Measurements from ENCODE around the gene NEDD9. TPM values are rescaled to one million over a fixed set of nuclear protein-coding genes. Genes with fewer than 3 reads are reported as not detected.

The NEDD9 gene
- total RNA-seq, 1 donor from 2014 or later: 10.3 TPM

GRCh38 chr6:11235062-11235461 lies 2.6 kb upstream of the NEDD9 start:
- Mint-ChIP-seq H3K4me1 (ENCODE audit: unreplicated experiment) (peaks cover 31% of the 10 kb centered on the region), H3K9me3 (ENCODE audit: unreplicated experiment) (no peaks in the 10 kb centered on the region)

GRCh38 chr6:11233673-11234573 lies 1.5 kb upstream of the NEDD9 start:
- Mint-ChIP-seq H3K4me3 (ENCODE audit: unreplicated experiment) (peak overlapping the region; percentile 80), H3K9me3 (ENCODE audit: unreplicated experiment) (no peaks in the 10 kb centered on the region), H3K27me3 (ENCODE audit: unreplicated experiment) (no peaks in the 10 kb centered on the region), H3K36me3 (ENCODE audit: unreplicated experiment) (no peaks in the 10 kb centered on the region), H3K27ac (ENCODE audit: unreplicated experiment) (peak overlapping the region; percentile 98), H3K4me1 (ENCODE audit: unreplicated experiment) (peaks cover 42% of the 10 kb centered on the region)
- DNase-seq (ENCODE audit: extremely low spot score, unreplicated experiment): no peak
- TF ChIP-seq CTCF (IDR thresholded peaks at IDR 0.05): no peak

More at GRCh38 chr6:11235062-11235461, 2.6 kb upstream of the NEDD9 start:
- Mint-ChIP-seq H3K27ac (ENCODE audit: unreplicated experiment) (no peak overlapping the region), H3K4me3 (ENCODE audit: unreplicated experiment) (no peak overlapping the region), H3K27me3 (ENCODE audit: unreplicated experiment) (no peaks in the 10 kb centered on the region), H3K36me3 (ENCODE audit: unreplicated experiment) (no peaks in the 10 kb centered on the region)
- no peak for TF ChIP-seq CTCF (IDR thresholded peaks at IDR 0.05)
- DNase-seq (ENCODE audit: extremely low spot score, unreplicated experiment): no peak

GRCh38 chr6:11232770-11233626 lies 530 bp upstream of the NEDD9 start:
- TF ChIP-seq CTCF (IDR thresholded peaks at IDR 0.05): no peak
- peaks cover 45% of the 10 kb centered on the region for H3K4me1 Mint-ChIP-seq (ENCODE audit: unreplicated experiment)
- H3K9me3 Mint-ChIP-seq (ENCODE audit: unreplicated experiment): no peaks in the 10 kb centered on the region
- H3K27ac Mint-ChIP-seq (ENCODE audit: unreplicated experiment): peak overlapping the region; percentile 98
- no peak for DNase-seq (ENCODE audit: extremely low spot score, unreplicated experiment)
- no peaks in the 10 kb centered on the region for H3K36me3 Mint-ChIP-seq (ENCODE audit: unreplicated experiment)
- H3K27me3 Mint-ChIP-seq (ENCODE audit: unreplicated experiment): no peaks in the 10 kb centered on the region
- peak overlapping the region; percentile 80 for H3K4me3 Mint-ChIP-seq (ENCODE audit: unreplicated experiment)

GRCh38 chr6:11231564-11232192 lies 790 bp downstream of the NEDD9 start:
- peak overlapping the region; percentile 80 for H3K4me3 Mint-ChIP-seq (ENCODE audit: unreplicated experiment)
- H3K27ac Mint-ChIP-seq (ENCODE audit: unreplicated experiment): peak overlapping the region; percentile 98
- no peaks in the 10 kb centered on the region for H3K9me3 Mint-ChIP-seq (ENCODE audit: unreplicated experiment)
- peaks cover 50% of the 10 kb centered on the region for H3K4me1 Mint-ChIP-seq (ENCODE audit: unreplicated experiment)
- no peak for TF ChIP-seq CTCF (IDR thresholded peaks at IDR 0.05)
- peak; percentile 86 for DNase-seq (ENCODE audit: extremely low spot score, unreplicated experiment)
- no peaks in the 10 kb centered on the region for H3K27me3 Mint-ChIP-seq (ENCODE audit: unreplicated experiment)
- no peaks in the 10 kb centered on the region for H3K36me3 Mint-ChIP-seq (ENCODE audit: unreplicated experiment)

Measured in osteocyte (in vitro differentiated cells).